Measurements from ENCODE around the gene BCCIP. TPM values are rescaled to one million over a fixed set of nuclear protein-coding genes. Genes with fewer than 3 reads are reported as not detected.

BCCIP gene
- total RNA-seq, 1 experiment from 2014 or later: 159 TPM

GRCh38 chr10:125878957-125879835, 55.9 kb downstream of the BCCIP start:
- no peak overlapping the region for H2AFZ ChIP-seq (ENCODE audit: low read depth, low read length, poor library complexity, severe bottlenecking)
- RAD21 ChIA-PET (ENCODE audit: low non-redundant PET in 1 of 2, low total read pairs in 2 of 2, uncharacterized antibody in 2 of 2, unreplicated experiment in 2 of 2): no interaction called here
- DNase-seq (ENCODE audit: low read depth, low spot score) (peak; percentile 93), ATAC-seq (peak; percentile 93)
- POLR2A ChIA-PET: no interaction called here
- peaks cover 6% of the 10 kb centered on the region; the same call in 1 of the 2 replicates for H3K79me2 ChIP-seq (ENCODE audit: insufficient read depth, low read length)
- H4K20me1 ChIP-seq (ENCODE audit: insufficient read depth): no peaks in the 10 kb centered on the region
- H3K9me2 ChIP-seq (ENCODE audit: insufficient read depth): no peaks in the 10 kb centered on the region
- H3K9ac ChIP-seq (ENCODE audit: low read length): peak overlapping the region; percentile 0; the same call in 1 of the 2 replicates
- H3K4me2 ChIP-seq (ENCODE audit: low read length): peak overlapping the region; percentile 48
- peaks cover 4 to 21% of the 10 kb centered on the region in 2 experiments for H3K36me3 ChIP-seq (ENCODE audit: control insufficient read depth in 1 of 2, insufficient read depth in 2 of 2, low read length in 2 of 2)
- intact Hi-C loops (cut with micrococcal nuclease): no loop called here
- peaks cover 0 to 8% of the 10 kb centered on the region in 2 experiments; a peak in 1 of 4 replicates for H3K9me3 ChIP-seq (ENCODE audit: control insufficient read depth in 1 of 2, insufficient read depth in 1 of 2, low read depth in 1 of 2, low read length in 2 of 2)
- H3K4me3 ChIP-seq (replicated peaks in 1 of 2; ENCODE audit: low read depth in 1 of 2, low read length in 2 of 2): peak overlapping the region in 1 of 2 experiments; percentile 2; a peak in 2 of 4 replicates
- no peaks in the 10 kb centered on the region for H3K27me3 ChIP-seq (ENCODE audit: insufficient read depth, low read length)
- BruUV-seq (replicated peaks): no TSS peak
- CTCF ChIA-PET: interaction anchor here (1.0 to 1.7 kb wide), 2 partner anchors 11 to 13 kb away, joined by 3 to 18 read pairs; no protein-coding TSS in a partner anchor
- H3K4me1 ChIP-seq (ENCODE audit: control insufficient read depth in 1 of 2, insufficient read depth in 2 of 2, low read length in 2 of 2): peaks cover 28 to 31% of the 10 kb centered on the region in 2 experiments
- peak overlapping the region; percentile 64 for H3K27ac ChIP-seq (ENCODE audit: low read depth, low read length)
- TF ChIP-seq SRF (IDR thresholded peaks at IDR 0.05; ENCODE audit: low read depth) (peak; percentile 80), MAX (IDR thresholded peaks at IDR 0.05) (peak; percentile 69), SIN3A (IDR thresholded peaks at IDR 0.05; ENCODE audit: low read depth) (peak; percentile 63), FOSL1 (IDR thresholded peaks at IDR 0.05; ENCODE audit: low read depth) (peak; percentile 99), EZH2phosphoT487 (IDR thresholded peaks at IDR 0.05; ENCODE audit: borderline replicate concordance) (no peak), CTCF (IDR thresholded peaks at IDR 0.05 in 2 of 3, conservative IDR thresholded peaks at IDR 0.05 in 1 of 3; ENCODE audit: borderline replicate concordance in 1 of 3, insufficient read depth in 1 of 3, low read depth in 2 of 3, low read length in 2 of 3) (no peak), CEBPB (IDR thresholded peaks at IDR 0.05; ENCODE audit: low read depth) (peak; percentile 72; the same call in 1 of the 2 replicates), REST (IDR thresholded peaks at IDR 0.05; ENCODE audit: low read depth) (no peak), YY1 (IDR thresholded peaks at IDR 0.05; ENCODE audit: extremely low read depth, insufficient replicate concordance, low read depth, low read length) (peak; percentile 63), RAD21 (IDR thresholded peaks at IDR 0.05; ENCODE audit: low read depth) (peak; percentile 33; the same call in 1 of the 2 replicates), EGR1 (IDR thresholded peaks at IDR 0.05; ENCODE audit: low read depth) (no peak), ATF3 (IDR thresholded peaks at IDR 0.05) (no peak; the same call in 1 of the 2 replicates), EZH2 (IDR thresholded peaks at IDR 0.05) (no peak), POLR2AphosphoS5 (IDR thresholded peaks at IDR 0.05; ENCODE audit: low read depth, low read length) (peak; percentile 52; the same call in 1 of the 2 replicates), JUND (IDR thresholded peaks at IDR 0.05) (peak; percentile 96), ZNF274 (IDR thresholded peaks at IDR 0.05; ENCODE audit: low read depth, low read length) (no peak), ZBTB33 (IDR thresholded peaks at IDR 0.05; ENCODE audit: extremely low read depth, insufficient replicate concordance, low read length) (no peak), ZFX (IDR thresholded peaks at IDR 0.05) (no peak)

Data from HCT116 (cell line).